K562 (cell line): ENCODE results near the gene NAV2. TPM values are rescaled to one million over a fixed set of nuclear protein-coding genes. Genes with fewer than 3 reads are reported as not detected.

Experiments
- ATAC-seq: fragments of 200-7000 bp; cut with Tn5 transposase; 3 replicates; pipeline ENCODE4 v1.9.1; 2020; ENCODE audit warnings: moderate library complexity
- BruUV-seq: library from RNA; stranded (reverse); fragments of 400-500 nt; replicated peaks from 2 replicates; lab custom pipeline; 2021; lab: Mats Ljungman, UMichigan
- CTCF ChIA-PET: fragments of 300-600 bp; formaldehyde crosslinking; extraction: SDS; loops from one replicate; lab custom pipeline; 2021; ENCODE audit warnings: low intra/inter-chr PET ratio; lab: Yijun Ruan, JAX
- POLR2A ChIA-PET: fragments of 300-600, 350-650 bp; sonication (Branson Sonifier 250); formaldehyde crosslinking; extraction: SDS; loops from one replicate; lab custom pipeline; 2021; ENCODE audit warnings: antibody characterized with exemption, inconsistent platforms; lab: Yijun Ruan, JAX
- DNase-seq, 4 experiments: peaks; one replicate each; pipeline versions ENCODE4 v3.0.0 to v3.0.0-alpha.2; 2011 to 2018; ENCODE audit warnings: low spot score in 3 of 4, mixed read lengths in 3 of 4; ENCODE audit errors: extremely low read depth in 1 of 4
- FAIRE-seq: peaks from 2 replicates; lab custom pipeline; 2011; peaks lifted over from hg19 to GRCh38; lab: Jason Lieb, UNC
- H2AFZ ChIP-seq: 2 replicates; pipeline ENCODE4 v1.6.0; 2011; ENCODE audit warnings: low read depth, low read length, control low read depth, inconsistent platforms
- H3K27ac ChIP-seq: fragments of 200-600 bp; 3 replicates; pipeline ENCODE4 v1.8.0; 2011; ENCODE audit warnings: low read depth, mild to moderate bottlenecking, control low read depth, inconsistent platforms, low read length, moderate library complexity, mixed read lengths; ENCODE audit errors: extremely low read depth
- H3K27me3 ChIP-seq, 2 experiments: fragments of 300-600 bp in 1 of 2; 2 replicates in 1 of 2; 3 replicates in 1 of 2; pipeline versions ENCODE4 v1.6.0 to v1.8.0; 2011; ENCODE audit warnings: inconsistent platforms in 2 of 2, low read length in 2 of 2, mild to moderate bottlenecking in 1 of 2, mixed read lengths in 1 of 2, moderate library complexity in 1 of 2; ENCODE audit not compliant: control insufficient read depth in 2 of 2, insufficient read depth in 2 of 2
- H3K36me3 ChIP-seq: fragments of 300-600 bp; 3 replicates; pipeline ENCODE4 v1.8.0; 2011; ENCODE audit warnings: mild to moderate bottlenecking, low read length, inconsistent platforms; ENCODE audit not compliant: control insufficient read depth, insufficient read depth
- H3K4me1 ChIP-seq, 2 experiments: fragments of 200-600 bp in 1 of 2; replicated peaks in 1 of 2; 2 replicates in 1 of 2; 3 replicates in 1 of 2; pipeline versions ENCODE4 v1.5.1 to v1.8.0; 2011; ENCODE audit warnings: inconsistent platforms in 2 of 2, low read length in 2 of 2, mild to moderate bottlenecking in 1 of 2, mixed read lengths in 1 of 2, moderate library complexity in 1 of 2; ENCODE audit not compliant: control insufficient read depth in 2 of 2, insufficient read depth in 2 of 2
- H3K4me2 ChIP-seq: 2 replicates; pipeline ENCODE4 v1.6.1; 2011; ENCODE audit warnings: low read length, control low read depth, inconsistent platforms, mixed read lengths; ENCODE audit not compliant: insufficient read depth
- H3K4me3 ChIP-seq: fragments of 200-600 bp; sonication (generic), shearing (Covaris generic); 2 replicates; pipeline ENCODE4 v1.5.1; 2016; ENCODE audit warnings: control low read depth, inconsistent platforms
- H3K79me2 ChIP-seq: fragments of 200-600 bp; 3 replicates; pipeline ENCODE4 v1.8.0; 2011; ENCODE audit warnings: low read length, inconsistent platforms; ENCODE audit not compliant: control insufficient read depth, insufficient read depth
- H3K9ac ChIP-seq, 2 experiments: 2 replicates each; pipeline versions ENCODE4 v1.6.0 to v1.6.1; 2011; ENCODE audit warnings: low read depth in 2 of 2, low read length in 2 of 2, control low read depth in 1 of 2, inconsistent platforms in 1 of 2, mild to moderate bottlenecking in 1 of 2, mixed read lengths in 1 of 2; ENCODE audit not compliant: insufficient read depth in 1 of 2
- H3K9me1 ChIP-seq: one replicate; pipeline ENCODE4 v1.6.0; 2011; ENCODE audit warnings: inconsistent platforms, mild to moderate bottlenecking, low read length, moderate library complexity; ENCODE audit not compliant: control insufficient read depth, insufficient read depth
- H3K9me3 ChIP-seq: replicated peaks from 2 replicates; pipeline ENCODE4 v1.5.1; 2011; ENCODE audit warnings: low read depth, low read length, inconsistent platforms; ENCODE audit not compliant: control insufficient read depth, insufficient read depth
- H4K20me1 ChIP-seq: replicated peaks from 2 replicates; pipeline ENCODE4 v1.6.1; 2011; ENCODE audit warnings: low read length, inconsistent platforms, mixed read lengths; ENCODE audit not compliant: control insufficient read depth, insufficient read depth
- ARNT ChIP-seq, 2 experiments: fragments of 450-650 bp; IDR thresholded peaks; 2 replicates each; pipeline ENCODE4 v1.6.1; 2016; ENCODE audit warnings: mild to moderate bottlenecking in 1 of 2
- CREBBP ChIP-seq: IDR thresholded peaks from one replicate; pipeline ENCODE4 v1.6.1; 2012; ENCODE audit warnings: low read depth, mild to moderate bottlenecking, control low read depth, inconsistent platforms, low read length
- DMBX1 ChIP-seq: fragments of 250-450 bp; sonication (Bioruptor Pico); IDR thresholded peaks from 2 replicates; pipeline ENCODE4 v1.8.0; 2022; ENCODE audit warnings: inconsistent platforms, mild to moderate bottlenecking, moderate library complexity, borderline replicate concordance
- ELF2 ChIP-seq: fragments of 250-450 bp; sonication (Bioruptor Pico); IDR thresholded peaks from 2 replicates; pipeline ENCODE4 v1.5.0; 2021; ENCODE audit warnings: mild to moderate bottlenecking
- FOSL1 ChIP-seq: fragments of 200-800 bp; sonication (Bioruptor generic); conservative IDR thresholded peaks from 2 replicates; pipeline ENCODE4 v1.6.1; 2016; ENCODE audit warnings: missing genetic modification characterization, missing compliant biosample characterization
- HMG20A ChIP-seq: fragments of 450-650 bp; formaldehyde crosslinking; conservative IDR thresholded peaks from 2 replicates; pipeline ENCODE4 v1.4.0; 2020; ENCODE audit warnings: mild to moderate bottlenecking, mixed read lengths
- IRF1 ChIP-seq: sonication (generic); formaldehyde crosslinking; IDR thresholded peaks from 2 replicates; pipeline ENCODE4 v1.8.0; 2022; ENCODE audit warnings: missing genetic modification reagents, mild to moderate bottlenecking, borderline replicate concordance
- MCM3 ChIP-seq: fragments of 450-650 bp; IDR thresholded peaks from 2 replicates; pipeline ENCODE4 v1.6.1; 2016
- MEIS2 ChIP-seq: fragments of 450-650 bp; IDR thresholded peaks from 2 replicates; pipeline ENCODE4 v1.6.1; 2014; ENCODE audit warnings: mild to moderate bottlenecking; ENCODE audit not compliant: partially characterized antibody
- NR0B1 ChIP-seq: fragments of 450-650 bp; IDR thresholded peaks from one replicate; pipeline ENCODE4 v1.6.1; 2018; ENCODE audit warnings: mild to moderate bottlenecking, moderate library complexity; ENCODE audit not compliant: partially characterized antibody
- PHB2 ChIP-seq: fragments of 450-650 bp; IDR thresholded peaks from 2 replicates; pipeline ENCODE4 v1.6.1; 2017; ENCODE audit warnings: low read depth
- POLR2G ChIP-seq: fragments of 200-400 bp; formaldehyde crosslinking; IDR thresholded peaks from 2 replicates; pipeline ENCODE4 v1.6.1; 2017; ENCODE audit warnings: low read depth, mild to moderate bottlenecking, antibody characterized with exemption, low read length, moderate library complexity
- RBM15 ChIP-seq: fragments of 200-400 bp; formaldehyde crosslinking; IDR thresholded peaks from 2 replicates; pipeline ENCODE4 v1.6.1; 2018; ENCODE audit warnings: mild to moderate bottlenecking, low read length, moderate library complexity; ENCODE audit not compliant: insufficient read depth
- TFAP4 ChIP-seq: sonication (generic); formaldehyde crosslinking; IDR thresholded peaks from 2 replicates; pipeline ENCODE4 v1.8.0; 2022; ENCODE audit warnings: missing genetic modification reagents, mild to moderate bottlenecking, moderate library complexity, borderline replicate concordance
- VEZF1 ChIP-seq: fragments of 200-800 bp; sonication (Bioruptor generic); IDR thresholded peaks from 2 replicates; pipeline ENCODE4 v1.6.1; 2017; ENCODE audit warnings: missing genetic modification characterization, missing compliant biosample characterization
- ZKSCAN1 ChIP-seq: fragments of 150-350 bp; IDR thresholded peaks from 2 replicates; pipeline ENCODE4 v1.6.1; 2016; ENCODE audit warnings: low read depth, low read length
- ZNF232 ChIP-seq: sonication (generic); formaldehyde crosslinking; IDR thresholded peaks from 2 replicates; pipeline ENCODE4 v1.8.0; 2022; ENCODE audit warnings: mild to moderate bottlenecking, missing genetic modification reagents
- ZNF395 ChIP-seq: fragments of 200-800 bp; sonication (Bioruptor generic); IDR thresholded peaks from 2 replicates; pipeline ENCODE4 v1.6.1; 2017; ENCODE audit warnings: missing genetic modification characterization, missing compliant biosample characterization
- WGBS: fragments of 100-300 bp; shearing (Covaris generic); methylation state at CpG from one replicate; pipeline ENCODE4 v1.1.6; 2016; ENCODE audit warnings: low coverage, mixed read lengths; ENCODE audit not compliant: insufficient coverage; ENCODE audit errors: missing lambda C conversion rate; 5-methylcytosine and 5-hydroxymethylcytosine counted together
- in situ Hi-C: fragments of 300-500 bp; cut with MboI; formaldehyde crosslinking; loops from 4 replicates; pipeline ENCODE4 v1.15.0; 2018; ENCODE audit warnings: inconsistent platforms, mixed read lengths
- intact Hi-C: fragments of 100-400 bp; cut with micrococcal nuclease; formaldehyde crosslinking; loops from 2 replicates; pipeline ENCODE4 v1.14.2; 2022
- polyA plus RNA-seq, 8 experiments: library from polyadenylated mRNA; depleted of rRNA in 4 of 8; stranded (reverse) in 5 of 8; unstranded in 3 of 8; fragments of >200 nt; fragmentation: Nextera tagmentation in 2 of 8; fragmentation: Illumina TruSeq in 1 of 8; extraction: Ambion mirVana in 2 of 8; extraction: Trizol in 1 of 8; gene quantifications; 2 replicates each; pipeline versions ENCODE4 v1.2.1 to v1.2.3, GENCODE V29; 2011 to 2014; ENCODE audit warnings: inconsistent platforms in 1 of 8, missing spikeins in 1 of 8
- total RNA-seq, 7 experiments: library from RNA; depleted of rRNA in 6 of 7; stranded (reverse); fragments of >200 nt in 6 of 7; fragmentation: Illumina TruSeq in 2 of 7; extraction: Trizol in 2 of 7; gene quantifications; 2 replicates each; pipeline versions ENCODE4 v1.2.1 to v1.2.3, GENCODE V29; 2011 to 2021; ENCODE audit warnings: low replicate concordance in 1 of 7

Gene NAV2
- total and polyA plus RNA-seq, 9 of the 15 experiments (the other 6 are each of a cell fraction or from before 2014, with no cell fraction given): 0.03 to 0.35 (median 0.05) TPM

GRCh38 chr11:19818619-19819018 lies 106.0 kb downstream of the NAV2 start:
- H3K9me1 ChIP-seq: no peaks in the 10 kb centered on the region
- H3K36me3 ChIP-seq: no peaks in the 10 kb centered on the region
- H4K20me1 ChIP-seq: no peaks in the 10 kb centered on the region
- H3K9ac ChIP-seq: no peak overlapping the region
- in situ Hi-C loops (no loop called here), intact Hi-C loops (no loop called here)
- no TSS peak for BruUV-seq
- ChIA-PET POLR2A (interaction anchor here (0.7 kb wide), 1 partner anchor 9 kb away, joined by 3 read pairs; no protein-coding TSS in a partner anchor), CTCF (no interaction called here)
- H3K9me3 ChIP-seq: no peaks in the 10 kb centered on the region
- FAIRE-seq (no peak), ATAC-seq (no peak), DNase-seq (no peak)
- no peak overlapping the region for H2AFZ ChIP-seq
- H3K79me2 ChIP-seq: no peaks in the 10 kb centered on the region
- no peak overlapping the region for H3K4me3 ChIP-seq
- H3K27me3 ChIP-seq: peaks cover 0 to 9% of the 10 kb centered on the region in 2 experiments; a peak in 4 of 5 replicates
- H3K27ac ChIP-seq: no peak overlapping the region
- WGBS: 3% methylated on average over 3 of the region's 3 CpGs
- no peaks in the 10 kb centered on the region for H3K4me1 ChIP-seq
- H3K4me2 ChIP-seq: no peak overlapping the region
- TF ChIP-seq FOSL1 (tag) (no peak), PHB2 (no peak), VEZF1 (no peak), NR0B1 (no peak), ZNF232 (CRISPR knock-in tag) (no peak), TFAP4 (CRISPR knock-in tag) (no peak), POLR2G (no peak), MCM3 (no peak), IRF1 (no peak), ELF2 (CRISPR knock-in tag) (no peak), ZKSCAN1 (no peak), RBM15 (no peak), DMBX1 (CRISPR knock-in tag) (no peak), HMG20A (CRISPR knock-in tag) (no peak), ARNT (IDR thresholded peaks at IDR 0.05) (no peak), MEIS2 (no peak), ZNF395 (CRISPR knock-in tag) (no peak), CREBBP (no peak)
